ENCODE measurements around the gene TMCC3.
A peak's percentile ranks its signal among the peaks of the same experiment; 100 is the strongest.

Gene TMCC3

DNA sequence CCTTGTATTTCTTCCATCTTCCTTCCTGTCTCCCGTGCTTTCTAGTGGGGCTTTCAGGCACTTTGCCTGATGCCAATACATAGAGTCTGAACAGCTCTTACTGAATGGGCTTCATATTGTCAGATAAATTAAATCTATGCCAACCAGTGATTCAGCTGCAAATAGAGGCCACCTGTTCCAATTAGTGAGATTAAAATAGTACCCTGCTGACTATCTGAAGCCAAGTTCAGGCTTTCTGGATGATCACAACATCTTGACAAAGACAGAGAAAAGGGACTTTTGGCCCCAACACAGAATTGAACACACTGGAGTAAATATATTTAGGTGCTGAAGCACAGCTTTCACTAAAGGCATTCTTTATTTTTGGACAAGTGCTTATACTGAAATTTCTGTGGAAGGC is 11.8 kb downstream of the TMCC3 start:
- H3K79me2 ChIP-seq (ENCODE audit: low read length), result peaks cover 54% of the 10 kb centered on the region
- peak overlapping the region; percentile 33 for H3K4me2 ChIP-seq (ENCODE audit: low read depth, low read length)
- H3K36me3 ChIP-seq (replicated peaks; ENCODE audit: insufficient read depth, low read length), result no peaks in the 10 kb centered on the region
- peaks cover 22% of the 10 kb centered on the region for H3F3A ChIP-seq (ENCODE audit: insufficient read depth, low read length)
- H3K27me3 ChIP-seq (replicated peaks; ENCODE audit: insufficient read depth, low read length), result no peaks in the 10 kb centered on the region
- H3K9me2 ChIP-seq (replicated peaks; ENCODE audit: insufficient read depth, low read length), result no peaks in the 10 kb centered on the region
- H3K27ac ChIP-seq (ENCODE audit: low read length), result peak overlapping the region; percentile 66; the same call in 1 of the 2 replicates
- H3K9ac ChIP-seq (ENCODE audit: low read length), result no peak overlapping the region
- H4K20me1 ChIP-seq (ENCODE audit: insufficient read depth, low read length), result no peaks in the 10 kb centered on the region
- no peak overlapping the region for H3K4me3 ChIP-seq (ENCODE audit: low read length)
- H2AFZ ChIP-seq (ENCODE audit: low read length), result no peak overlapping the region
- no peak for TF ChIP-seq CTCF (IDR thresholded peaks at IDR 0.05; ENCODE audit: low read length)
- no peak for TF ChIP-seq EZH2 (optimal IDR thresholded peaks at IDR 0.05; ENCODE audit: low read depth, low read length)
- no peak for TF ChIP-seq EZH2phosphoT487 (IDR thresholded peaks at IDR 0.05; ENCODE audit: low read length)
- peak; percentile 41 for DNase-seq
- H3K4me1 ChIP-seq (ENCODE audit: low read length), result peaks cover 40% of the 10 kb centered on the region
- H3K9me3 ChIP-seq (replicated peaks; ENCODE audit: insufficient read depth, low read length), result no peaks in the 10 kb centered on the region

DNA sequence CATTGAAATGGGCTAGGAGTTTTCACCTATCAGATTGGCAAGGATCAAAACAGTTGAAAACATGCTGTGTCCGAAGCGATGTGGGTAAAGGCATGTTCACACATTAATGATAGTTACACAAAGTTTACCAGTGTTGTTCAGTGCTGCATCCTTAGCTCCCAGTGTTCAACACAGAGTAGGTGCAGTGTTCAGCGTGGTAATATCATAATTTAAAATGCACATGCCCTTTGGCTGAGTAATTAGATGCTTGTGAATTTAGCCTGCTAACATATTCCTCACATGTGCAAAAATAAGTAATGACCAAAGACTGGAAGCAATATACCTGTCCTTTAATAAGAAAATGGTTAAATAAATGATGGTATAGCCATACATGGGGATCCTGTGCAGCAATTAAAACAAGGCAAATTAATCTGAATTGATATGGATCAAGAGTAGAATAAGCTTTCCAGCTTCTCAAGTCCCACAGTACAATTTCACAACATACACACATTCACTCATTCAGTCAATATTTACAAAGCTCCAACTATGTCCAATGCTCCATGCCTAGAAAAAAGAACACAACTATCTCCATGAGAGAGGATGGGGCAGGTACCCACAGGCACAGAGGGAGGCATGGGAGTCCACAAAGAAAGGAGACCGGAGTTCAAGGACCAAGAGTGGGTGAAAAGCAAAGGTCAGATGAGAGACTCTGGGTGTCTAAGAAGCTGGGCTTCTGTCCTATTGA is 12.8 kb downstream of the TMCC3 start:
- TF ChIP-seq EZH2 (optimal IDR thresholded peaks at IDR 0.05; ENCODE audit: low read depth, low read length) (no peak), CTCF (IDR thresholded peaks at IDR 0.05; ENCODE audit: low read length) (no peak), EZH2phosphoT487 (IDR thresholded peaks at IDR 0.05; ENCODE audit: low read length) (no peak)
- no peak overlapping the region for H3K9ac ChIP-seq (ENCODE audit: low read length)
- no peak overlapping the region for H3K4me3 ChIP-seq (ENCODE audit: low read length)
- H2AFZ ChIP-seq (ENCODE audit: low read length), result no peak overlapping the region
- H3K79me2 ChIP-seq (ENCODE audit: low read length), result peaks cover 49% of the 10 kb centered on the region
- H3K36me3 ChIP-seq (replicated peaks; ENCODE audit: insufficient read depth, low read length), result no peaks in the 10 kb centered on the region
- peaks cover 38% of the 10 kb centered on the region for H3K4me1 ChIP-seq (ENCODE audit: low read length)
- H3K4me2 ChIP-seq (ENCODE audit: low read depth, low read length), result no peak overlapping the region
- no peaks in the 10 kb centered on the region for H4K20me1 ChIP-seq (ENCODE audit: insufficient read depth, low read length)
- DNase-seq, result no peak
- H3K9me3 ChIP-seq (replicated peaks; ENCODE audit: insufficient read depth, low read length), result no peaks in the 10 kb centered on the region
- peaks cover 22% of the 10 kb centered on the region for H3F3A ChIP-seq (ENCODE audit: insufficient read depth, low read length)
- H3K27ac ChIP-seq (ENCODE audit: low read length), result no peak overlapping the region
- no peaks in the 10 kb centered on the region for H3K27me3 ChIP-seq (replicated peaks; ENCODE audit: insufficient read depth, low read length)
- no peaks in the 10 kb centered on the region for H3K9me2 ChIP-seq (replicated peaks; ENCODE audit: insufficient read depth, low read length)

DNA sequence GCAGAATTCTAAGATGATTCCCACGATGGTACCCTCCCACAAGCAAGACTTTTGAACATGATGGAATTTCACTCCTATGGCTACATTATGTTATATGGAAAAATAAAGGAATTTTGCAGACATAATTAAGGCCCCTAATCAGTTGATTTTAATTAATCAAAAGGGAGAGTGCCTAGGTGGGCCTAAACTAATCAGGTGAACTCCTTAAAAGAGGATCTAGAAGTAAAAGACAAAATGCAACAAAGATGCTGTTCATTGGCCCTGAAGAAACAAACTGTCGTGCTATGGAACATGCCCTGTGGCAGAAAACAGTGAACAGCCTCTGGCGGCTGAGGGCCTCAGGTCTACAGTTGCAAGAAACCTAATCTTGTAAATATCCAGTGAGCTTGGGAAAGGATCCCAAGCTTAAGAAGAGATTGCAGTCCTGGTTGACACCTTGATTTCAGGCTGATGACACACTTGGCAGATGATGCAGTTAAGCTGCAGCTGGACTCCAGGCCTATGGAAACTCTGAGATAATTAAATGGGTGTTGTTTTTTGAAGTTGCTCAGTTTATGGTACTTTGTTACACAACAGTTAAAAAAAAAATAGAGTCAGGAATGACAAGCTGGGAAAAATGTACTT is 13.8 kb downstream of the TMCC3 start:
- peaks cover 38% of the 10 kb centered on the region for H3K4me1 ChIP-seq (ENCODE audit: low read length)

More for the DNA sequence above, 13.8 kb downstream of the TMCC3 start:
- Histone ChIP-seq H3K79me2 (ENCODE audit: low read length) (peaks cover 51% of the 10 kb centered on the region), H3K9me2 (replicated peaks; ENCODE audit: insufficient read depth, low read length) (no peaks in the 10 kb centered on the region), H3K9ac (ENCODE audit: low read length) (no peak overlapping the region), H4K20me1 (ENCODE audit: insufficient read depth, low read length) (no peaks in the 10 kb centered on the region), H3K9me3 (replicated peaks; ENCODE audit: insufficient read depth, low read length) (no peaks in the 10 kb centered on the region), H3K4me3 (ENCODE audit: low read length) (no peak overlapping the region), H3K4me2 (ENCODE audit: low read depth, low read length) (no peak overlapping the region), H3F3A (ENCODE audit: insufficient read depth, low read length) (peaks cover 22% of the 10 kb centered on the region), H3K27ac (ENCODE audit: low read length) (no peak overlapping the region), H3K27me3 (replicated peaks; ENCODE audit: insufficient read depth, low read length) (no peaks in the 10 kb centered on the region), H2AFZ (ENCODE audit: low read length) (no peak overlapping the region), H3K36me3 (replicated peaks; ENCODE audit: insufficient read depth, low read length) (no peaks in the 10 kb centered on the region)
- TF ChIP-seq CTCF (IDR thresholded peaks at IDR 0.05; ENCODE audit: low read length) (no peak), EZH2 (optimal IDR thresholded peaks at IDR 0.05; ENCODE audit: low read depth, low read length) (no peak), EZH2phosphoT487 (IDR thresholded peaks at IDR 0.05; ENCODE audit: low read length) (no peak)
- DNase-seq, result no peak

All from MM.1S (cell line).